T-helper 2 cell (primary cell): ENCODE data around the gene PHACTR1.
A peak's percentile ranks its signal among the peaks of the same experiment; 100 is the strongest.

Experiments
- DNase-seq, 5 experiments: peaks; one replicate each; pipeline versions ENCODE4 v3.0.0 to v3.0.0-alpha.2; 2012 to 2022

Gene PHACTR1

DNA sequence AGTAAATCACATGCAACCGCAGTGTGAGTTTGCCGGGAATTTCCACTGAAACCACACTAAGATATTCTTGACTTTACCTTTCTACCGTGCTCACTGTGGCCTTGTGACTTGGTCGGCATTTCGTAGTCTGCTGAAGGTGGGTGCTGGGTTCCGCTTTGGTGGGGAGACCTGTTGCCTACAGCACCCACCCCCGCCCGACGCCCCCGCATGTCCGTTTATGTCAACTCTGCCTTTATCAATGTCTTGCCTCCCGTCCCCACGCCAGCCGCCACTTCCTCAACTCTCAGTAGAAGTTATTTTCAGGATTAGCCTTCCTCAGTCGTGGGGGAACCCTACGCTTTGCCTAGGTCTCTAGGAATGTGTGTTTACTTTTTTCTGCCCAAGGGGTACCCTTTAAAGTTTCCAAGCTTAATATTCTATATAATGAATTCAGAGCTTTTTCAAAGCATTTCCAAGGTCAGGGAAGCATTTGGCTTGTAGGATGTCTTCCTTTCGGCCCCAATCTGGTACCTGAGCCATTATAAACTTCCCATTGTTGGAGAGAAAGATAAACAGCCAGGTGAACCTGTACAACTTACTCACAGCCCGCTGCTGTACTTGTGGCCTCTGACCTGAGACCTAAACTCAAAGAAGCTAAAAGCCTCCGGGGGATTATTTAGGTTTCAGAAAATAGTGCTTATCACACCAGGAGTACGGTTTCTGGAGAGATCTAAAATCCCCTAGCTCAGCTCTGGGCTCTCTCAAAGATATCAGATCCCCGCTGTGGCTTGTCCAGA lies 557.6 kb downstream of the PHACTR1 start:
- peak in 4 of 5 experiments; percentile 27 to 67 (median 56) for DNase-seq

DNA sequence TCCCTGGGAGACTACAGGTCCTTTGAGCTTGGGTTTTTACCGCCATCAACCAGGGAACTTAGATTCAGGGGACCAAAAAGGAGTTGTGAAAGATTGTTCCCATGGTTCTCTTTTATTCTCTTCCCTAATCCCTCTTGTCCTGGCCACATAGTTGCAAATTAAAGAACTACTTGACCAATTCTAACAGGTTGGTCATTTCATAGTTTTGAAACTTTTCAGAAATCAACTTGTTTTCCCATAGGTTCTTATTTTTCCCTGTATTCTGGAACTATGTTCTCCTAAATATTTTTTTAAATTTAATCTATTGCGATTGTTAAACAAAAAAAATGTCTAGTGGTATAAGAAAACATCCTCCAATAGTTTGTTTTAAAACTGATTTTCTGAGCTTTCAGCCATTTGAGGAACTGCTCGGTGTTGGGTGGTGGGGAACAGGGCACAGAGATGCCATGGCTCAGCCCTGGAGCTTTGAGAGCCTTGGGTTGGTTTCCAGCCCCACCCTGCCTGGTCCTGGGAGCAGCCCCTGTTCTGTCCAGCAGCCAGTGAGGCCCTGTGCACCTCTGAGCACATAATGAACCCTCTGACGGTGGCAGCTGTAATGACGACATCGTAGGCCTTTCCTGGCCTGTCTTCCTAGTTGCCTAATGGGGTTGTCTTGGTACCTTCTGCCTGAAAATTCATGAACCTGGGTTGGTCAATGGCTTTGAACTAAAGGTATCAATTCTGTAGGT lies 558.3 kb downstream of the PHACTR1 start:
- no peak for DNase-seq

- DNase-seq, result no peak
These were observed 558.9 kb downstream of the PHACTR1 start for GRCh38 chr6:13275435-13275989.

DNA sequence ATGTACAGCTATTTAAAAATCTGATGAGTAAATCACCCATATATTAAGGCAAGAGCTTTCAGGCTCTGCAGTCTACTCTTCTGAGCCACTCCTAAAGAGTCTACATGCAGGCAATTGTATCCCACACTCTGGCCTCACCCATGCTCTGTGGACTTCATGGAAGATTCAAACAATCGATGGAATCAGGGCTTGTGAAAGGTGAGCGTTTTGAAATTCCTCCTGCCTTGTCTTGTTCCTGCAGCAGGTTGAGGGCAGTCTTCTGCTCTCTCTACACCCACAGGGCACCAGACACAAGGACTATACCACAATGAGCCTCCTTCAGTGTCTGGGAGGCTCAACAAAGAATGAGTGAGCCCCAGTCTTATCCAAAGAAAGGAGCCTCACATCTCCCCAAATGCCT lies 560.7 kb downstream of the PHACTR1 start:
- DNase-seq, result no peak

- DNase-seq, result no peak
These were observed 561.6 kb downstream of the PHACTR1 start for GRCh38 chr6:13278164-13278563.

GRCh38 chr6:13278991-13279390 lies 562.4 kb downstream of the PHACTR1 start:
- no peak for DNase-seq

GRCh38 chr6:13280254-13280653 lies 563.7 kb downstream of the PHACTR1 start:
- DNase-seq, result no peak

GRCh38 chr6:13281686-13282085 lies 565.1 kb downstream of the PHACTR1 start:
- DNase-seq, result no peak

DNA sequence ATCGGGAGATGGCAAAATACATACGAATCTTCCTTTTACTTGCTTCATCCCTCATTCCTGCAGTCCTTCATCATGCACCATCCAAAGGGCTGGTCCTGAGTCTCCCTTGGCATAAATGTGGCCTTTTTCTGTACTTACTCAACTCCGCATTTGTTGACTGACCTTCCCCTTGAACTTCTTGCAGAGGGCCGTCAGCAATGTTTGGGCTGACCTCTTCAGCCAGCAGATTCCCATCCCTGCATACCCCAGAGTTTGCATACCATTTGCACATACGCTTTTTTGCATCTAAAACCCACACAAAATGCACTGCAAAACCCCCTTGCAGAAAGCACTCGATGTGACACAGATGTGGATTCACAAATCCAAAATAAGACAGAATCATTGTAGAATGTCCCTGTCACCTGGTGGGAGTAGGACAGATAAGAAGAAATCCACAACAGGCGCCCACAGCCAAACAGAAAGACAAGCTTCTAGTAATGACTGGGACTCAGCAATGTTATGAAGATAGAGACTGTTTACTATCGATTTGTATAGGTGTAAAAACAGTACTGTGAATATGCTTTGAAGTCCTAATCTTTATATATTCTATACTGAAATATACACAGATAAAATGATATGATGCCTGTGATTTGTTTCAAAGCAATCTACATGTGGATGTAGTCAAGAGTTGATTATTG lies 566.0 kb downstream of the PHACTR1 start:
- DNase-seq, result peak in 1 of 5 experiments; percentile 28

DNA sequence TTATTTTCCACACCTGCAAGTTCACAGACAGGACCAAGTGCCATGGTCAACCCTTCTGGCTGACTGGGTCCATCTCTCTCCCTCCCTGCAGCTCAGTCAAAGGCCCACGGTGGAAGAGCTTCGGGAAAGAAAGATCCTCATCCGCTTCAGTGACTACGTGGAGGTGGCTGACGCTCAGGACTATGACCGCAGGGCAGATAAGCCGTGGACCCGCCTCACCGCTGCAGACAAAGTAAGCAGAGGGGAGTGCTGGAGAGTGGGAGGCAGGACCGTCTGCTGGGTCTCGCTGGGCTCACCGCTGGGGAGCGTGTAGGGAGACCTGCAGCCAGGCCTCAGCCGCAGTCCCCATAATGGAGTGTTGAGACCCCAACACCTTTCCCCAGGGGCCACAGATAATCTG lies 566.8 kb downstream of the PHACTR1 start:
- DNase-seq, result no peak

DNA sequence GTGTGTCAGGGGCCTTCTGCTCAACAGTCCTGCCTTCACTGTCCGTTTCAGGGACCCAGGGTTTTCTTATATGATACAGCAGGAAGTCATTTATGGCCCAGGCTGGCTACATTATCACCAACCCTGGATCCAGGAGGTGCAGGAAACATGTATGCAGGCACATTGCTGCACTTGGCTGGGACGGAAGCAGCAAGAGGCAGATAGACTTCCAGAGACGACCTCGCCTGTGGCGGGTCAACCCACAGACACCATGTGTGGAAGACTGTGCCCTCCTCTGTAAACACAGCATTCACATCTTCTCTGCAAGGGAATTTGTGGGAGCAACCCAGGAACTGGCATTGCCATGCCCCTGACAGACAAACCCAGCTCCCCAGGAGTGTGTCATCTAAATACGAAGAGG lies 568.1 kb downstream of the PHACTR1 start:
- DNase-seq, result no peak

GRCh38 chr6:13285705-13286104 lies 569.1 kb downstream of the PHACTR1 start:
- no peak for DNase-seq

GRCh38 chr6:13286181-13286580 lies 569.6 kb downstream of the PHACTR1 start:
- DNase-seq, result no peak

DNA sequence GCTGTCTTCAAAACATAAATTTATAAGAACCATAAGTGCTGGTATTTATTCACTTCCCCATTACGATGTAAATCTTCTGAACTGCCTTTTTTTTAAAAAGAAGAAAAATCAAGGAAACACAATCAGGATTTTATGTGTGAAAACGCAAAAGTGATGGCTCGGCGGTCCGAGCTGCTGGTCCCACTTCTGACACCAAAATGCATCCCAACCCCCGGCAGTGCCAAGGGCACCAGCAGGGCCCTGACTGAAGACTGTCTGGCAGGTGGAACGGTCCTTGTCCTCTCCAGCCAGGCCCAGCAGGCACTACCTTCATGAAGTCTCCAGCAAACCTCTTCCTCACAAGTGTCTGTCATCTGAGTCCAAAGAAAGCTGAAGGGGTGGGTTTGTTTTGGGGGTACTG lies 570.5 kb downstream of the PHACTR1 start:
- DNase-seq, result no peak

- DNase-seq, result no peak
These were observed 571.9 kb downstream of the PHACTR1 start for GRCh38 chr6:13288481-13288880.

DNA sequence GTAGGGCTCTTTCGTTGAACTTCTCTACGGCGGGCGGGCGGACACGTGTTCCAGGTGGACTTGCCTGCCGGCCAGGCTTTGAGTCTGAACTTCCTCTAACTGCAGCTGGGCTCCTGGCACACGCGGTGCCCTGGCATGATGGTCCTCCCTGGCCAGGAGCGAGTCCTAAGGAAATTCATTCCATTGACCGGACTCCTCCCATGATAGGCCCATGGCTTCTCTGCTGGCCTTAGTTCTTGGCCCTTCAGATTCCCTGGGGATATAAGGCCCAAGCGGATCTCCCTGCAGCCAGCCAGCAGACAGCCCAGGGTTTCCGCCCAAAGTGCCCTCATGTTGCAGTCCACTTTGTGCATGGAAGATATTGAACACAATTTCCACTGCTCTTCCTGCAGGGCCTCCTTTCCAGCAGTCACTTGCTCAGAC lies 572.4 kb downstream of the PHACTR1 start:
- no peak for DNase-seq

- no peak for DNase-seq
These were observed 573.3 kb downstream of the PHACTR1 start for GRCh38 chr6:13289789-13290318.

DNA sequence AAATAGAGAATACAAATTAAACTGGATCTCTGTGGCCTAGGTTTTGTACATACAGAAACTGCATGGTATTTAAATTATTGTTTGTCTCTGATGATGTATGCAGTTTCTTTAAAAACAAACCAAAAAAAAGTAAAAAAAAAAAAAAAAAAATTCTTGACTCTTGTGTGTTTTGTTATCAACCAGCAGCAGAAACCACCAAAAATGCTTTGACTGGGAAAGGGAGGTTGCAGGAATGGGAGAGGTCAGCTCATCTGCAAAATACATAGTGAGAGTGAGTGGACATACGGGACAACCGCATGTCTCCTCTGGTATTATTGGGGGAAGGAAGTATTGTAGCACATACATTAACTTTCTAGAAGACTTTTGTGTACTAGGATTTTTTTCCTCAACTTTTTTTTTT lies 573.8 kb downstream of the PHACTR1 start:
- DNase-seq, result no peak

DNA sequence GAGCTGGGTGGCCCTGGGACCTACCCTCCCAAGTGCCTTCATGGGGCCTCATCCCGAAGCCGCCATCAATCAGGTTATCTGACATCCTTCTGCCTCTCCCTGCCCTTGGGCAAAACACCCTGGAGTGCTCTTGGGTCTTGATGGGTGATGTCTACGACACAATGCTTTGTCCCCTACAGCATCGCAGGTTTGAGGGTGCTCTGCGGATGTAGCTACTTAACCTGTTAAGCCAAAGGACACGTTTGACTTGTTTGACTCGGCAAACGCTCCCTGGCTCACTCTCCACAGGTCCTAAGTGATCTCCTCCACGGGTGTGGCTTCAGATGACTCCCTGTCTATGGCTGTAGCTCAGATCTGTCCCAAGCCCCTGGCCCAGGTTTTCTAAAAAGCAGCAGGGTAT lies 576.2 kb downstream of the PHACTR1 start:
- DNase-seq, result no peak

- no peak for DNase-seq
These were observed 578.0 kb downstream of the PHACTR1 start for GRCh38 chr6:13294499-13295069.

DNA sequence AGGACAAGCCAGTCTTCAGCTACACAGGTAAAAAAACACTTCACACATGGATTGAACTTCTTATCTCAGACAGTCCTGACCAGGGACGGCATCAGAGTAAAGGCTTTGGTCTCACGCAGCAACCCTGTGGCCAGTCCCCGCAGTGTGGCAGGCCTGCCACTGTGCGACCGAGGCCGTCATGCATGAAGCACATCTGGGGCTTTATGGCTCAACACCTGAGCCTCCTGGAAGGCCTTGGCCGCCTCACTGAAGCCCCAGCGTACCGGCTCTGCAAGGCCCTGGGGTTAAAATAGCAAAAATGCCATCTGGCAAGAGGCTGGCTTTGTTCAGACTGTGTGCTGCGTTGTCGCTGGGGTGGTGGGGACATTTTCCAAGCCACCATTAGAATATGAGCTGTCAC lies 579.0 kb downstream of the PHACTR1 start:
- DNase-seq, result no peak

- no peak for DNase-seq
These were observed 580.0 kb downstream of the PHACTR1 start for GRCh38 chr6:13296536-13296997.

GRCh38 chr6:13297391-13297790 lies 580.8 kb downstream of the PHACTR1 start:
- no peak for DNase-seq
